Measurements from ENCODE around the gene SLBP. TPM values are rescaled to one million over a fixed set of nuclear protein-coding genes. Genes with fewer than 3 reads are reported as not detected.

Gene SLBP
- total RNA-seq, 1 experiment from 2014 or later, result 73.4 TPM

- intact Hi-C loops (cut with micrococcal nuclease; ENCODE audit: unreplicated experiment) (no loop called here), in situ Hi-C loops (cut with HindIII; ENCODE audit: low pct_unique_long_range_greater_than_20kb, low sequenced_read_pairs) (no loop called here)
- Histone ChIP-seq H3K4me3 (ENCODE audit: low read depth in 2 of 2, low read length in 2 of 2) (no peak overlapping the region), H3K9me3 (ENCODE audit: control insufficient read depth, insufficient read depth, low read depth, low read length) (no peaks in the 10 kb centered on the region), H3K4me1 (ENCODE audit: control insufficient read depth, insufficient read depth, low read length) (no peaks in the 10 kb centered on the region), H3K27me3 (ENCODE audit: control insufficient read depth, insufficient read depth, low read length) (no peaks in the 10 kb centered on the region), H3K27ac (ENCODE audit: low read length) (no peak overlapping the region), H3K36me3 (ENCODE audit: control insufficient read depth, insufficient read depth, low read length) (no peaks in the 10 kb centered on the region)
- no TSS peak for BruUV-seq (replicated peaks)
- no peak for DNase-seq (ENCODE audit: low read depth, low spot score)
- TF ChIP-seq CTCF (IDR thresholded peaks at IDR 0.05), result no peak
- no peak for TF ChIP-seq REST (IDR thresholded peaks at IDR 0.05; ENCODE audit: insufficient read depth in 1 of 2, low read depth in 2 of 2, low read length in 1 of 2)
- TF ChIP-seq POLR2AphosphoS5 (IDR thresholded peaks at IDR 0.05; ENCODE audit: low read depth, low read length), result no peak
- no peak for TF ChIP-seq TCF7L2 (IDR thresholded peaks at IDR 0.05; ENCODE audit: low read depth, low read length)
- TF ChIP-seq SIN3A (IDR thresholded peaks at IDR 0.05; ENCODE audit: borderline replicate concordance, insufficient read depth, low read depth, low read length), result no peak
- ATAC-seq, result no peak
- ChIA-PET CTCF (no interaction called here), POLR2A (no interaction called here)
These were observed 52.7 kb downstream of the SLBP start for GRCh38 chr4:1659104-1660043.

- no peaks in the 10 kb centered on the region for H3K27me3 ChIP-seq (ENCODE audit: control insufficient read depth, insufficient read depth, low read length)
- ChIA-PET POLR2A (no interaction called here), CTCF (no interaction called here)
- BruUV-seq (replicated peaks), result no TSS peak
- H3K4me3 ChIP-seq (ENCODE audit: low read depth in 2 of 2, low read length in 2 of 2), result no peak overlapping the region
- no peaks in the 10 kb centered on the region for H3K36me3 ChIP-seq (ENCODE audit: control insufficient read depth, insufficient read depth, low read length)
- H3K27ac ChIP-seq (ENCODE audit: low read length), result no peak overlapping the region
- H3K4me1 ChIP-seq (ENCODE audit: control insufficient read depth, insufficient read depth, low read length), result no peaks in the 10 kb centered on the region
- no peaks in the 10 kb centered on the region for H3K9me3 ChIP-seq (ENCODE audit: control insufficient read depth, insufficient read depth, low read depth, low read length)
- intact Hi-C loops (cut with micrococcal nuclease; ENCODE audit: unreplicated experiment) (no loop called here), in situ Hi-C loops (cut with HindIII; ENCODE audit: low pct_unique_long_range_greater_than_20kb, low sequenced_read_pairs) (no loop called here)
- DNase-seq (ENCODE audit: low read depth, low spot score), result no peak
- TF ChIP-seq REST (IDR thresholded peaks at IDR 0.05; ENCODE audit: insufficient read depth in 1 of 2, low read depth in 2 of 2, low read length in 1 of 2) (no peak), TCF7L2 (IDR thresholded peaks at IDR 0.05; ENCODE audit: low read depth, low read length) (no peak), POLR2AphosphoS5 (IDR thresholded peaks at IDR 0.05; ENCODE audit: low read depth, low read length) (no peak), CTCF (IDR thresholded peaks at IDR 0.05) (no peak), SIN3A (IDR thresholded peaks at IDR 0.05; ENCODE audit: borderline replicate concordance, insufficient read depth, low read depth, low read length) (no peak)
- ATAC-seq, result no peak
These were observed 53.5 kb downstream of the SLBP start for GRCh38 chr4:1658581-1658980.
